MCF 10A (cell line): ENCODE measurements around the gene MACROD1. TPM values are rescaled to one million over a fixed set of nuclear protein-coding genes. Genes with fewer than 3 reads are reported as not detected.
A peak's percentile ranks its signal among the peaks of the same experiment; 100 is the strongest.

Source experiments
- BruUV-seq: library from RNA; stranded (reverse); fragments of 400-500 nt; replicated peaks from 2 replicates; lab custom pipeline; 2021; lab: Mats Ljungman, UMichigan
- CTCF ChIA-PET: fragments of 300-600 bp; sonication (Branson Sonifier 250); formaldehyde crosslinking; extraction: SDS; loops from one replicate; lab custom pipeline; 2021; ENCODE audit warnings: antibody characterized with exemption, inconsistent platforms; lab: Yijun Ruan, JAX
- POLR2A ChIA-PET: fragments of 300-600, 350-650 bp; sonication (Branson Sonifier 250); formaldehyde crosslinking; extraction: SDS; loops from one replicate; lab custom pipeline; 2020; ENCODE audit warnings: antibody characterized with exemption, inconsistent platforms; lab: Yijun Ruan, JAX
- DNase-seq: peaks from one replicate; pipeline ENCODE4 v3.0.0-alpha.2; 2018; ENCODE audit not compliant: unreplicated experiment
- H3K27ac Mint-ChIP-seq: one replicate; pipeline ENCODE4 v1.8.0; 2022; ENCODE audit warnings: mild to moderate bottlenecking, low read depth, mixed read lengths; ENCODE audit not compliant: unreplicated experiment
- H3K27me3 Mint-ChIP-seq: one replicate; pipeline ENCODE4 v1.8.0; 2022; ENCODE audit warnings: mixed read lengths; ENCODE audit not compliant: insufficient read depth, unreplicated experiment
- H3K36me3 Mint-ChIP-seq: one replicate; pipeline ENCODE4 v1.8.0; 2022; ENCODE audit warnings: mild to moderate bottlenecking, moderate library complexity, mixed read lengths; ENCODE audit not compliant: insufficient read depth, unreplicated experiment
- H3K4me1 Mint-ChIP-seq: one replicate; pipeline ENCODE4 v1.8.0; 2022; ENCODE audit warnings: mixed read lengths; ENCODE audit not compliant: insufficient read depth, unreplicated experiment
- H3K4me3 Mint-ChIP-seq: one replicate; pipeline ENCODE4 v1.8.0; 2022; ENCODE audit warnings: mild to moderate bottlenecking, moderate library complexity, mixed read lengths; ENCODE audit not compliant: unreplicated experiment
- H3K9me3 Mint-ChIP-seq: one replicate; pipeline ENCODE4 v1.8.0; 2022; ENCODE audit warnings: mixed read lengths; ENCODE audit not compliant: unreplicated experiment
- intact Hi-C: fragments of 100-400 bp; cut with micrococcal nuclease; formaldehyde crosslinking; loops from 2 replicates; pipeline ENCODE4 v1.14.1; 2022
- total RNA-seq: library from RNA; stranded (reverse); gene quantifications from 2 replicates; pipeline ENCODE4 v1.2.3, GENCODE V29; 2022
- TF ChIP-seq, protein P1 (sequence below): fragments of 200-600 bp; IDR thresholded peaks from one replicate; pipeline ENCODE4 v1.8.0; 2022; ENCODE audit warnings: antibody characterized with exemption, mild to moderate bottlenecking; ENCODE audit not compliant: unreplicated experiment

The MACROD1 gene
- total RNA-seq, 1 experiment from 2014 or later, result 15.1 TPM

DNA sequence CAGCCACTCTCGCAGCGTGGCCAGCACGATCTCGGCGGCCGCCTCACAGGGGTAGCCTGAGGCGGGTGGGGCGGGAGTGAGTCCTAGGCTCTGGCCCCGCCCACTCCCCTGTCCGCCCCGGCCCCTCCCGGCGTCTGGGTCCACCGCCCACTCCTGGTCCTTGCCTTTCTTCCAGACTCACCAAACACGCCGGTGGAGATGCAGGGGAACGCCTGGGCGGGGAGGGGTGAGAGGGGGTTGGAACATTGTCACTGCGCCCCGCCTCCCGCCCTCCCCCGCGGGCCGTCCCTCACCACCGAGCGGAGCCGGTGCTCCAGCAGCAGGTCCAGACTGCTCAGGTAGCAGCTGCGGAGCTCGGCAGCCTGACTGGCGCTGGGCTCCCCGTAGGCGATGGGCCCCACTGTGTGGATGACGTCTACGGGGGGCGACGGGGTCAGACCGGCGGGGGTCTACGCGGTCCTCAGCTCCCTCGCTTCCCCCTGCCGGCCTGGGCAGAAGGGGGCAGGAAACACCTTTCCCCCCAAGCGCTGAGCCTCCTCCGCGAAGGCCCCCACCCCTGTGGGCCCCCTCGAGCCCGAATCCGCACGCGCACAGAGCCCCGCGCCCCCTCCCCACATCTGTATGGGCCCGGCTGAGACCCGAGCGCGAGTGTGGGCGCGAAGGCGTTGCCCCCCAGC lies 166.4 kb downstream of the MACROD1 start:
- TF ChIP-seq, protein P1, sequence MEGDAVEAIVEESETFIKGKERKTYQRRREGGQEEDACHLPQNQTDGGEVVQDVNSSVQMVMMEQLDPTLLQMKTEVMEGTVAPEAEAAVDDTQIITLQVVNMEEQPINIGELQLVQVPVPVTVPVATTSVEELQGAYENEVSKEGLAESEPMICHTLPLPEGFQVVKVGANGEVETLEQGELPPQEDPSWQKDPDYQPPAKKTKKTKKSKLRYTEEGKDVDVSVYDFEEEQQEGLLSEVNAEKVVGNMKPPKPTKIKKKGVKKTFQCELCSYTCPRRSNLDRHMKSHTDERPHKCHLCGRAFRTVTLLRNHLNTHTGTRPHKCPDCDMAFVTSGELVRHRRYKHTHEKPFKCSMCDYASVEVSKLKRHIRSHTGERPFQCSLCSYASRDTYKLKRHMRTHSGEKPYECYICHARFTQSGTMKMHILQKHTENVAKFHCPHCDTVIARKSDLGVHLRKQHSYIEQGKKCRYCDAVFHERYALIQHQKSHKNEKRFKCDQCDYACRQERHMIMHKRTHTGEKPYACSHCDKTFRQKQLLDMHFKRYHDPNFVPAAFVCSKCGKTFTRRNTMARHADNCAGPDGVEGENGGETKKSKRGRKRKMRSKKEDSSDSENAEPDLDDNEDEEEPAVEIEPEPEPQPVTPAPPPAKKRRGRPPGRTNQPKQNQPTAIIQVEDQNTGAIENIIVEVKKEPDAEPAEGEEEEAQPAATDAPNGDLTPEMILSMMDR, result no peak
- no peak overlapping the region for H3K4me3 Mint-ChIP-seq
- no TSS peak for BruUV-seq
- CTCF ChIA-PET, result interaction anchor here (0.7 kb wide), 2 partner anchors 150 to 162 kb away, joined by 3 to 4 read pairs; no protein-coding TSS in a partner anchor
- intact Hi-C loops, result loop anchor here (1.0 kb wide), 1 partner anchor 147 kb away; no protein-coding TSS in a partner anchor
- H3K9me3 Mint-ChIP-seq, result no peaks in the 10 kb centered on the region
- no peaks in the 10 kb centered on the region for H3K4me1 Mint-ChIP-seq
- no peak for DNase-seq
- no peak overlapping the region for H3K27ac Mint-ChIP-seq
- POLR2A ChIA-PET, result interaction anchor here (1.6 kb wide), 1 partner anchor 12 kb away, joined by 4 read pairs; no protein-coding TSS in a partner anchor
- H3K36me3 Mint-ChIP-seq, result peaks cover 38% of the 10 kb centered on the region
- H3K27me3 Mint-ChIP-seq, result no peaks in the 10 kb centered on the region

DNA sequence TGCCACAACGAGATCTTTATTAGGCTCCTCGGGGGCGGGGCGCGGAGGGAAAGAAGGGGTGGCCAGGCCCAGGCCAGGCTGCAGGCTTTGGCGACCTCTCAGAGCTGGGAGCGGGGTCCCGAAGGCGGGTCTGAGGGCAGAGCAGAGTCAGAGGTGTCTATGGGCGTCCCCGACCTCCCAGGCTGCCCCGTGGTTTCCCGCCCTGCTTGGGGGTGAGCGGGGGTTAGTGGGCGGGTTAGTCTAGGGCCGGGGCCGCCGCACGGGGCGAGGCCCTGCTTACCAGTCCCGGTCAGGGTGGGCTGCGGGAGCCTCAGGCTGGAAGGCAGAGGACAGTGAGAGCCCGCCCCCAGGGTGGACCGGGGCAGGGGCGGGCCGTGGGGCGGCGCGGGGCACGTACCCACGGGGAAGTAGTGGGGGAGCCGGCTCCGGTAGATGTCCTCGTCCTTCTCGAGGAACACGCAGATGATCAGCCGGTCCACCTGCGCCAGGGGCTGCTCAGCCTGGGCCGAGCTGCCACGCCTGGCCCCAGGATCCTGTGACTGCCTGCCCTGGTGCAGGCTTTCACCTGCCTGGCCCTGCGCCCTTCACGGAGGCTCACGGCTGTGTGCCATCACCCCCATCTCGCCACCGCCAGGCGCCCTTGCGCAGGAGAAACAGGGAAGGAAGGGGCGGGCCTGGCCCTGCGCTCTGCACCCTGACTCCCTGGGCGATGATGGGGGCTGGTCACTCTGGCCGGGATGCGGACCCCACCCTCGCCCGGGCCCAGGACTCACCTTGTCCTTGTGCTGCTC lies 167.2 kb downstream of the MACROD1 start:
- ChIA-PET CTCF (interaction anchor here (0.5 to 0.7 kb wide), 3 partner anchors 81 to 1219 kb away, joined by 3 to 5 read pairs (median 3); no protein-coding TSS in a partner anchor), POLR2A (interaction anchor here (1.6 kb wide), 1 partner anchor 11 kb away, joined by 4 read pairs; no protein-coding TSS in a partner anchor)
- intact Hi-C loops, result no loop called here
- Mint-ChIP-seq H3K4me1 (peaks cover 2% of the 10 kb centered on the region), H3K36me3 (peaks cover 43% of the 10 kb centered on the region), H3K27ac (no peak overlapping the region), H3K4me3 (no peak overlapping the region), H3K9me3 (no peaks in the 10 kb centered on the region), H3K27me3 (no peaks in the 10 kb centered on the region)
- no peak for DNase-seq
- BruUV-seq, result no TSS peak
- TF ChIP-seq, protein P1, result no peak

DNA sequence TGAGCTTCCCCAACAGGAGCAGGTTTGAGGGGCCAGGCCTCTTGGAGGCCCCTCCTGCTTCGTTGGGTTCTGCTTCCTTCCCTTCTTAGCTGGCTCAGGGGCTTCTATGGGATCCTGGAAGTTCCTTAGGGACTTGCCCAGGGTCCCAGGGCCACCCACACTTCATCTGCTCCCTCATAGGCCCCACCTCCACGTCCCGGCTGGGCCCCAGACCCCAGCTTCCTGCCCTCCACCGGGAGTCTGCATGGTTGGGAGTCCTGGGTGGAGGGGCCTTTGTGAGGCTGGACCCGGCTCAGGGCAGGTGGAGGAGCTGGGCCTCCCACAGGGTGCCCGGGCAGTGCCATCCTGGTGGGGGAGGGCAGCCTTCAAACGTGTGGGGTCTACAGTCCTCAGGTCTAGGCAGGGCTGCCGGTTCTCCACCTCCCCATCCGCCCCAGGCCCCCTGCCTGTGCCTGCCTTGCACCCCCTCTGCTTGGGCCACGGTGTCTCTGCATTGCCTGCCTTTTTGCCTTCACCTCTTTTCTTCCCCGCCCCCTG lies 168.0 kb downstream of the MACROD1 start:
- ChIA-PET POLR2A (interaction anchor here (1.0 to 1.6 kb wide), 2 partner anchors 9 to 10 kb away, joined by 3 to 4 read pairs; no protein-coding TSS in a partner anchor), CTCF (interaction anchor here (0.7 kb wide), 1 partner anchor 1218 kb away, joined by 5 read pairs; no protein-coding TSS in a partner anchor)
- Mint-ChIP-seq H3K4me3 (no peak overlapping the region), H3K27me3 (no peaks in the 10 kb centered on the region), H3K9me3 (no peaks in the 10 kb centered on the region), H3K36me3 (peaks cover 48% of the 10 kb centered on the region), H3K4me1 (peaks cover 10% of the 10 kb centered on the region), H3K27ac (peak overlapping the region; percentile 59)
- BruUV-seq, result no TSS peak
- TF ChIP-seq, protein P1, result no peak
- intact Hi-C loops, result no loop called here
- no peak for DNase-seq
